ENCODE results near the gene IFNA4.
"Not testable (repeated sequence)": the region's sequence is repeated elsewhere in the genome, so short reads cannot be mapped to it uniquely, and the experiment has no call there.

The IFNA4 gene

DNA sequence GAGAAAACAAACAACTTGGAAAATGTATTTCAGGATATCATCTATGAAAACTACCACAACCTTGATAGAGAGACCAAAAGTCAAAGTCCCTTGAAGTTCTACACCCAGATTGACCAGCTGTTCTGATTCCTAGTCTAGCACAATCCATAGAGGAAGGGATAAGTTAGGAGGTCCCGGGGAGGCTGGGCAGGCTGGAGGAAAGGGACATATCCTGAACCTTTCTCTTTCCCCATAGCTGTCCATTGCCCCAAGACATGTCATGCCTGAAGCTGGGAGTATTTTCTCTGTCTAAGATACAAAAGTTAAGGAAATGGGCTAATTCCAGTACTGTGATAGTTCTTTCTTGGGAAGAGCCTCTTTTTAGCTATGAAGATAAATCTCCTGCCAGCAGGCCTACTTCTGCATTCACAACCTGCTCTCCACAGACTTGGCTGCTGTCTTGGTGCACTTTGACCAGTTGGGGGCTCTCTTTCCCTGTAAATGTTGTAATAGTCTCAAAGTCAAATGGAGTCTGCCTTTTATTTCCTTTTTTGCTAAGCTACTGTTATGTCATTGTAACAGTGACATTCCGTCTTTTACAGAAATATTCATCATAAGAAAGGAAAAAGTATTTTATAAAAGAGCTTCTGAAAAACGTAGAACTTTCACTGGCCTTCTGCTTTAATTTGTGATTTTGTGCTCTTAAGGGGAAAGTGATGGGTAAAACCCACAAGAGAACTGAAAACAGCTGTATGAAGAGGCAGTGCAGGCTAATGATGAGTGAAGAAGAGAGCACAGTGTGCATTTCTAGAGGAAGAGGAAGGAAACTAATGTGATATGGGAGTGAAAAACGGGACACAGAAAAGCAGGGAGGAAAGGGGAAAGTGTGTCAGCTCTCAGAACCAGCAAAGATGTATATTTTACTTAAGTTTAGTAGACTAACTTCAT is 4.3 kb downstream of the IFNA4 start:
- H3K36me3 ChIP-seq (ENCODE audit: insufficient read depth); H3K4me3 ChIP-seq (IDR thresholded peaks at IDR 0.05; ENCODE audit: insufficient read depth, low read depth, low read length); H2AFZ ChIP-seq (ENCODE audit: low read depth); H3K79me2 ChIP-seq (ENCODE audit: insufficient read depth, low read depth); H3K27me3 ChIP-seq (ENCODE audit: insufficient read depth, low read depth); H4K20me1 ChIP-seq (ENCODE audit: insufficient read depth); H3K27ac ChIP-seq; H3K4me2 ChIP-seq; H3K4me1 ChIP-seq (ENCODE audit: low read depth, poor library complexity, severe bottlenecking); H3K9ac ChIP-seq: not testable (repeated sequence)
- TF ChIP-seq, protein P1, sequence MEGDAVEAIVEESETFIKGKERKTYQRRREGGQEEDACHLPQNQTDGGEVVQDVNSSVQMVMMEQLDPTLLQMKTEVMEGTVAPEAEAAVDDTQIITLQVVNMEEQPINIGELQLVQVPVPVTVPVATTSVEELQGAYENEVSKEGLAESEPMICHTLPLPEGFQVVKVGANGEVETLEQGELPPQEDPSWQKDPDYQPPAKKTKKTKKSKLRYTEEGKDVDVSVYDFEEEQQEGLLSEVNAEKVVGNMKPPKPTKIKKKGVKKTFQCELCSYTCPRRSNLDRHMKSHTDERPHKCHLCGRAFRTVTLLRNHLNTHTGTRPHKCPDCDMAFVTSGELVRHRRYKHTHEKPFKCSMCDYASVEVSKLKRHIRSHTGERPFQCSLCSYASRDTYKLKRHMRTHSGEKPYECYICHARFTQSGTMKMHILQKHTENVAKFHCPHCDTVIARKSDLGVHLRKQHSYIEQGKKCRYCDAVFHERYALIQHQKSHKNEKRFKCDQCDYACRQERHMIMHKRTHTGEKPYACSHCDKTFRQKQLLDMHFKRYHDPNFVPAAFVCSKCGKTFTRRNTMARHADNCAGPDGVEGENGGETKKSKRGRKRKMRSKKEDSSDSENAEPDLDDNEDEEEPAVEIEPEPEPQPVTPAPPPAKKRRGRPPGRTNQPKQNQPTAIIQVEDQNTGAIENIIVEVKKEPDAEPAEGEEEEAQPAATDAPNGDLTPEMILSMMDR (conservative IDR thresholded peaks at IDR 0.05; ENCODE audit: low read depth, low read length) = peak; percentile 64

DNA sequence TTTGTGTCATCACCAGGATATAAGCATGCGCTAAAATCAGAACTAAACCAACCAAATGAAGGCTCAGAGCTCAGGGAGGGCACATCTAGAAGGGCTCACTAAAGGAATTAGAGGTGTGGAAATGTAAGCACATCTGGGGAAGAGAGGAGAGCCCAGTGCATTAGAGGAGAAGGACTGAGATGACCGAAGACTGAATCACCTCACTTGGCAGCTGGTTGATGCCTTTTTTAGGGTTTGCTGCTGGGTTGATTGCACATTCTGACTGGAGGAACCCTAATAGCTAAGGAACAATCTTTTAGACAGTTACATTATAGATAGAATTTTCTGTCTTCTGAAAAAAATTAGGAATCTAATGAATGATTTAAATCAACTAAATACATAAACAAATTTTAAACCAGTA is 12.7 kb downstream of the IFNA4 start:
- H3K4me1 ChIP-seq (ENCODE audit: low read depth, poor library complexity, severe bottlenecking) = no peaks in the 10 kb centered on the region
- TF ChIP-seq, protein P1 (conservative IDR thresholded peaks at IDR 0.05; ENCODE audit: low read depth, low read length) = no peak

DNA sequence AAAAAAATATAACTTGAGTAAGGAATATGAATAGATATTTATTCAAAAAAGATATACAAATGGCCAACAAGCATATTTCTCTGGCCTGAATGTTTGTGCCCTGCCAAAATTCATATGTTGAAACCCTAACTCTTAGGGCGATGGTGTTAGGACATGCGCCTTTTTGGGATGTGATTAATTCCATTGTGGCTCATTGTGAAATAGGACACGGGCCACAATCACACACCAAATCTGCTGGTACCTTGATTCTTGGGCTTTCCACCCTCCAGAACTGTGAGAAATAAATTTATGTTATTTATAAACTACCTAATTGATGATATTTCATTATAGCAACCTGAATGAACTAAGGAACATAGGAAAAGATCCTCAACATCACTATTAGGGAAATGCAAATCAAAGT is 15.2 kb downstream of the IFNA4 start:
- no peaks in the 10 kb centered on the region for H3K79me2 ChIP-seq (ENCODE audit: insufficient read depth, low read depth)
- no peak overlapping the region for H3K27ac ChIP-seq
- no peak overlapping the region for H3K9ac ChIP-seq
- no peak overlapping the region for H3K4me3 ChIP-seq (IDR thresholded peaks at IDR 0.05; ENCODE audit: insufficient read depth, low read depth, low read length)
- H3K4me1 ChIP-seq (ENCODE audit: low read depth, poor library complexity, severe bottlenecking) = no peaks in the 10 kb centered on the region
- H3K36me3 ChIP-seq (ENCODE audit: insufficient read depth) = no peaks in the 10 kb centered on the region
- no peak overlapping the region for H3K4me2 ChIP-seq
- H4K20me1 ChIP-seq (ENCODE audit: insufficient read depth) = no peaks in the 10 kb centered on the region
- H3K27me3 ChIP-seq (ENCODE audit: insufficient read depth, low read depth) = no peaks in the 10 kb centered on the region
- TF ChIP-seq, protein P1 (conservative IDR thresholded peaks at IDR 0.05; ENCODE audit: low read depth, low read length) = no peak
- no peak overlapping the region for H2AFZ ChIP-seq (ENCODE audit: low read depth)

More for the DNA sequence above, 12.7 kb downstream of the IFNA4 start:
- Histone ChIP-seq H3K27ac (no peak overlapping the region), H3K4me3 (IDR thresholded peaks at IDR 0.05; ENCODE audit: insufficient read depth, low read depth, low read length) (no peak overlapping the region), H4K20me1 (ENCODE audit: insufficient read depth) (no peaks in the 10 kb centered on the region), H3K27me3 (ENCODE audit: insufficient read depth, low read depth) (no peaks in the 10 kb centered on the region), H3K79me2 (ENCODE audit: insufficient read depth, low read depth) (no peaks in the 10 kb centered on the region), H3K36me3 (ENCODE audit: insufficient read depth) (no peaks in the 10 kb centered on the region), H3K9ac (no peak overlapping the region), H2AFZ (ENCODE audit: low read depth) (no peak overlapping the region), H3K4me2 (no peak overlapping the region)

DNA sequence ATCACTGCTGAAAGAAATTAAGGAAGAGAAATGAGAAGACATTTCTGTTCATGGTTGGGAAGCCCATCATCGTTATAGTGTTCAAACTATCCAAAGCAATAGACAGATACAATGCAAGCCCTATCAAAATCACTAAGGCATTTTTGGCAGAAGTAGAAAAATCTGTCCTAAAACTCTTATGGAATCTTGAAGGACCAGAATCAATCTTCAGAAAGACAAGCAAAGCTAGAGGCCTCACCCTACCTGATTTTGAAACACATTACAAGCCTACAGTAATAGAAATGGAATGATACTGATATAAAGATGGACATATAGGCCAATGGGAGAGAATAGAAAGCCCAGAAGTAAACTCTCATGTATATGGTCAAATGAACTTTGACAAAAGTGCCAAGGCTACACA is 16.0 kb downstream of the IFNA4 start:
- no peaks in the 10 kb centered on the region for H4K20me1 ChIP-seq (ENCODE audit: insufficient read depth)
- no peak overlapping the region for H3K27ac ChIP-seq
- H3K79me2 ChIP-seq (ENCODE audit: insufficient read depth, low read depth) = no peaks in the 10 kb centered on the region
- H3K4me2 ChIP-seq = no peak overlapping the region
- no peaks in the 10 kb centered on the region for H3K27me3 ChIP-seq (ENCODE audit: insufficient read depth, low read depth)
- no peak overlapping the region for H3K9ac ChIP-seq
- H3K4me3 ChIP-seq (IDR thresholded peaks at IDR 0.05; ENCODE audit: insufficient read depth, low read depth, low read length) = no peak overlapping the region
- TF ChIP-seq, protein P1 (conservative IDR thresholded peaks at IDR 0.05; ENCODE audit: low read depth, low read length) = no peak
- H3K4me1 ChIP-seq (ENCODE audit: low read depth, poor library complexity, severe bottlenecking) = no peaks in the 10 kb centered on the region
- no peaks in the 10 kb centered on the region for H3K36me3 ChIP-seq (ENCODE audit: insufficient read depth)
- no peak overlapping the region for H2AFZ ChIP-seq (ENCODE audit: low read depth)

DNA sequence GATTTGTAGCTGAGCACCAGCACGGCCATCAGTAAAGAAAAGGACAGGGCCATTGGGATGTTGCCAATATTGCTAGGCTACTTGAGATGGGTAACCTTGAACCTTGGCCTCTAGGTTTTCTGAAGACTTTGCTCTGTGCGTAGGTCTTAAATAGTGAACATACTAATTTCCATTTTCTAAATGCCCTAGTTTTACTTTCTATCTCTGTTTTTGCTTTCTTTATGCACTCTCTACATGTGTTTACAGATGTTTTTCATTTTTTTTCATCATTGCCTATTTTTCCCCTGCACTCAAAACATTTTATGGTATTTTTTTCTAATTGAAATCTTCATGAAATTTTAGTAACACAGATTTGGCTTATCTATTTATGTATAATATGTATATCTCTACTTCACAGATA is 20.8 kb downstream of the IFNA4 start, which contains the start of gene IFNA21:
Gene IFNA21, minus strand, starts transcription at position 101 of the 400 bp plus-strand sequence. Its CDS starts 48 bp downstream, at position 53.
- H3K9ac ChIP-seq; H3K27me3 ChIP-seq (ENCODE audit: insufficient read depth, low read depth); H3K36me3 ChIP-seq (ENCODE audit: insufficient read depth); H3K4me1 ChIP-seq (ENCODE audit: low read depth, poor library complexity, severe bottlenecking); H2AFZ ChIP-seq (ENCODE audit: low read depth); H4K20me1 ChIP-seq (ENCODE audit: insufficient read depth); H3K27ac ChIP-seq; H3K79me2 ChIP-seq (ENCODE audit: insufficient read depth, low read depth); H3K4me2 ChIP-seq; H3K4me3 ChIP-seq (IDR thresholded peaks at IDR 0.05; ENCODE audit: insufficient read depth, low read depth, low read length): not testable (repeated sequence)

Measured in KMS-11 (cell line).